GM21360 (cell line): ENCODE results near the gene VAV3.
"Not testable (repeated sequence)": the region's sequence is repeated elsewhere in the genome, so short reads cannot be mapped to it uniquely, and the experiment has no call there.

ENCODE experiments used
- ATAC-seq: cut with Tn5 transposase; IDR thresholded peaks from one replicate; pipeline ENCODE4 v1.9.1; 2021; ENCODE audit warnings: mild to moderate bottlenecking, moderate library complexity; ENCODE audit not compliant: unreplicated experiment

Gene VAV3

GRCh38 chr1:107657356-107657755, 307.6 kb downstream of the VAV3 start:
- no peak for ATAC-seq

GRCh38 chr1:107653765-107654164, 311.2 kb downstream of the VAV3 start:
- ATAC-seq = no peak

- no peak for ATAC-seq
These were observed 312.0 kb downstream of the VAV3 start for GRCh38 chr1:107653005-107653404.

DNA sequence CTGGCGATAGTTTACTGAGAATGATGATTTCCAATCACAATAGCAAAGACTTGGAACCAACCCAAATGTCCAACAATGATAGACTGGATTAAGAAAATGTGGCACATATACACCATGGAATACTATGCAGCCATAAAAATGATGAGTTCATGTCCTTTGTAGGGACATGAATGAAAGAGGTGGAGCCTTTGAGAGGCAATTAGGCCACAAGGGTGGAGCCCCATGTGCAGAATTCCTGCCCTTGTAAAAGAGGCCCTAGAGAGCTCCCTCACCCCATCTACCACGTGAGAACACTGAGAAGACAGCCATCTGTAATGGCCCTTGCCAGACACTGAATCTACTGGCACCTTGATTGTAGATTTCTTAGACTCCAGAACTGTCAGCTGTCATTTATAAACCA, 314.2 kb downstream of the VAV3 start:
- not testable (repeated sequence) for ATAC-seq

GRCh38 chr1:107649023-107649422, 316.0 kb downstream of the VAV3 start:
- no peak for ATAC-seq

DNA sequence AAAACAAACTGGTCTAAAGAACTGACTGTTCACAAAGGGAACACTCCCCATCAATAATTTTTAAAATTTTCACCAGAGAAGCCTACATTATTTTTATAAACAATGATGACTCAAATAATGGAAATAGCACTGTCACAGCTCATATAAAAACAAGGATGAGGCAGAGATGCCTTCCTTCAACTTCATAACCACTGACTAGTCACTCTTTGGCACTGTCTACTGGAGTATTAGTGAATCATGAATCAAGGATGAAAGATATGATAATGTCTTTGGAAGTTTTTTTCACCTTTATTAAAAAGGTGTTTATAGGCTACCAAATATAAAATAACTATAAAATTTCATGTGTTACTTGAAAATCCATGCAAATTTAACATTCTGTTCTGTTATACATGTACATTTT, 316.9 kb downstream of the VAV3 start:
- ATAC-seq = no peak

- ATAC-seq = no peak
These were observed 318.0 kb downstream of the VAV3 start for GRCh38 chr1:107647012-107647411.

- ATAC-seq = no peak
These were observed 321.2 kb downstream of the VAV3 start for GRCh38 chr1:107643766-107644165.

- ATAC-seq = no peak
These were observed 324.8 kb downstream of the VAV3 start for GRCh38 chr1:107640207-107640606.

GRCh38 chr1:107637101-107637500, 327.9 kb downstream of the VAV3 start:
- ATAC-seq = no peak

DNA sequence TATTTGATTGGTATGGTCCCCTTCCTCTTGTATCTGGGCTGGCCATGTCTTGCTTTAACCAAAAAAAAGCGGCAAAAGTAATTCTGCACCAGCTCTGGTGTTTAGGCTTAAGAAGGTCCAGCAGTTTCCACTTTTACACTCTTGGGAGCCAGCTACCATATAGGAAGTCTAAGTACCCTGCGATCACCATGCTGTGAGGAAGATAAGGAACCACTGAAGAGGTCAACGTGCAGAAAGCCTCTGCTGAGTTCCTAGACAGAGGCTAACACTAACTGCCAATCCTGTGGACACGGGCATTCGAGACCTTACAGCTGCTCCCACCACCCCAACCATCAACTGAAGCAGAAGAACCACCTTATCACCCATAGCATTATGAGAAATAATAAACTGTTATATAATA, 331.4 kb downstream of the VAV3 start:
- no peak for ATAC-seq

DNA sequence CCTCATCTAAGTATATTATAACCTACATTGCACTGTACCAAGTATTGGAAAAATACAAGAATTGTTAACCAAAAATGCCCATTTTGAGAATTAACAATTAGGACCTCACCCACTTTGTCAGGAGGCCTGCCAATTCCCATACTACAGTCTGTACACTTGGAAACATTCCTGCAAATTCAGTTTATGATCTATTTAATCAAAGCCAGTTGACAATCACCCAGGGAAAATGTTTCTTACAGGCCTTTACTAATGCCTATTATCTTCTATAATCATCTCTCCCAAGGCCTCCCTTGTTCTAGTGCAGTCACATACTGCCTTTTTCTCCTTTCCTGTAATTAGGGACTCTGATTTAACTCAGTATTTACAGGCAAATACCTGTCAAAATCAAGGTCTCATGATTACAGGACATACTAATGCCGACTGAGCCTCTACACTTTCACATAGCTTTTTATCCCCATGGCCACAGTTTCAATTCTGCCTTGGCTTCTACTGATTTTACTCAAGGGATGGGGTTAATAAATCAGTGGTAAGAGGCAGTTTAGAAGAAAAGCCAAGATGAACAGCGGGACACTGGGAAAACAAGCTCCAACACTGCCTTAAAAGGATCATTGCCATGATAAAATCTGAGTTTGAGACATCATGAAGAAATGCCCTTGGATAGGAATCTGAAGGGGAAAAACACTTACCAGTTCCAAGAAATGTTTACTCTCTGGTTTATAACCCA, 338.7 kb downstream of the VAV3 start:
- peak; percentile 67 for ATAC-seq

DNA sequence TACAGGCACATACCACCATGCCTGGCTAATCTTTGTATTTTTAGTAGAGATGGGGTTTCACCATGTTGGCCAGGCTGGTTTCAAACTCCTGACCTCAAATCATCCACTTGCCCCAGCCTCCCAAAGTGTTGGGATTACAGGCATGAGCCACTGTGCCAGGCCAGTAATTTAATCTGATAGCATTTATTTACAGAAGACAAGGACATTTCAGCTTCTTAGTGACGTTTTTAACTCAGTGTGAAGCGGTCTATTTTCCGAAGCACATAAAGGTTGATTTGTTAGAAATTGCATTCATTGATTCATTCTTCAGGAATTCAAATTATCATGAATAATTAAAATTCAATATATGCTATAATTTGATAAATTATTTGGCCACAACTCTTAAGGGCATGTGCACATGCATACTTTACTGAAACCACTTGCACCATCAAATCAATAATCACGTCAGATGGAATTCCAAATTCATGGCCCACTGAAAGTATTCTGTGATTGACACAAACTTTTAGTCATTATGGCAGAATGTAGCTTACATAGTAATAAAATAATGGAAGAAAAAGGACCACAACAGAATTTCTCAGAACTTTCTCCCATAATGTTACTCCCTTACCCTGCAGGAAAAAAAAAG, 339.5 kb downstream of the VAV3 start:
- no peak for ATAC-seq

DNA sequence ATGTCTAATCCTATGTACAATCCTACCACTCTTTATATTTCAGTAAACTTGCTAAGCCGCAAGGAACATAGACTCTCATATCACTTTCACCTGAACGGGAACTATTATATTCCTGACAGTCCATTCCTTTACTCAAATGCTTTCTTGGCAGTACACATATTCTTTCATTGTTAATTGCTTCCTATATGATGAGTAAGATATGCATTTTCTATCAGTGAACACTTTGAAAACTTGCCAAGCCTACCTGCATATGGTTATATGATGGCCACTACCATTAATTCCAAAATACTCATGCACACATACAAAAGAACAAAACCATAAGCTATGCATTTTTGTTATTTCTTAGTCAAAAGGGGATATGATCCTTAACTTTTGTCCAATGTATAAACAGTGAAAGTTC, 341.5 kb downstream of the VAV3 start:
- ATAC-seq = no peak

GRCh38 chr1:107622966-107623365, 342.0 kb downstream of the VAV3 start:
- no peak for ATAC-seq

- no peak for ATAC-seq
These were observed 342.4 kb downstream of the VAV3 start for GRCh38 chr1:107622535-107622934.

GRCh38 chr1:107620753-107621152, 344.2 kb downstream of the VAV3 start:
- peak; percentile 58 for ATAC-seq

DNA sequence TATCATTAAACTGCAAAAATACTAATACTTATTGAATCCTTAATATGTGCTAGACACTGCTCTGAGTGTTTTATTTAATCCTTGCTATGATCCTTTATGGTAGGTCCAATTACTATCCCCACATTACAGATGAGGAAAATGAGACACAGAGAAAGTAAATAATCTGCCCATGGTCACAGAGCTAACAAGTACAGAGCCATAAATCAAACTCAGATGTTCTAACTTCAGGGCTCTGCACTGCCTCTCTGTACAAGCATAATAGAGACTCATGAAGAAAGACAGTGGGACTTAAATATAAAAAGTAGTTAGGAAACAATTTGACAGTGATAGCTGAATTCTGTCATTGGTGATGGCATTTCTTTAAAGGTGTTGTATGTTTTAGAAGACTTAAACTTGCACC, 346.4 kb downstream of the VAV3 start:
- no peak for ATAC-seq

DNA sequence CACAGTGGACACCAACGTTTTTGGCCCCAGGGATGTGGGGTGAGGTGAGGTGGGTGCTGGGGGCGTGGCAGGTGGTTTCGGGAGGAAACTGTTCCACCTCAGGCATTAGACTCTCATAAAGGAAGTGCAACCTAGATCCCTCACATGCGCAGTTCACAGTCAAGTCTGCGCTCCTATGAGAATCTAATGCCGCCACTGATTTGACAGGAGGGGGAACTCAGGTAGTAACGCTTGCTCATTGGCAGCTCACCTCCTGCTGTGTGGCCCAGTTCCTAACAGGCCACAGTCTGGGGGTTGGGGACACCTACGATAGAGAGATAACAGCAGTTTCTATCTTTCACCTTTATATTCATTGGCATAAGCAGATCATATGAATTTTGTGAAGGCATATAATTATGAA, 347.1 kb downstream of the VAV3 start:
- no peak for ATAC-seq

- ATAC-seq = no peak
These were observed 347.5 kb downstream of the VAV3 start for GRCh38 chr1:107617456-107617855.

GRCh38 chr1:107609808-107610207, 355.2 kb downstream of the VAV3 start:
- no peak for ATAC-seq

DNA sequence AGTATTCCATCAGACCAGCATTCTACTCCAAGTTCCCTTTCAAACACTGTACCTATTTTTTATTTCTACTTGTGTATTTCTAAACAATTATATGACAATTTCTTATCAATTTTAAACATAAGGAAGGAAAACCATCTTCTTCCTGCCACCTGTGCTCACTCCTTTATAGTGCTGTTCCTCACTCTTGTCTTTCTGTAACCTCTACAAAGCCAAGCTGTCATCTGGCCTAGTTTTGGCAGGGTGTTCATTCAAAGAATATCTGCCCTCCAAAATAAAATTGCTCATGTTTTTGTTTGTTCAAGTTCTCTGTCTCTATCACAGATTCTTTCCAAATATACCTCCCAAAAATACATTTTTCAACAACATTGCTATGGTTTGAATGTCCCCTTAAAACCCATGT, 360.2 kb downstream of the VAV3 start:
- ATAC-seq = no peak
